Cardiac septum (tissue), 1 donor: ENCODE data around the gene MS4A5. TPM values are rescaled to one million over a fixed set of nuclear protein-coding genes. Genes with fewer than 3 reads are reported as not detected.

Experiments used
- DNase-seq: peaks from one replicate; pipeline ENCODE4 v3.0.0-alpha.2; 2020; ENCODE audit warnings: low spot score
- intact Hi-C: fragments of 100-400 bp; cut with DNase I; formaldehyde crosslinking; loops from one replicate; pipeline ENCODE4 v1.14.0; 2022
- total RNA-seq: library from RNA; stranded (reverse); fragmentation: NEBNext Ultra II Directional; extraction: Animal tissue kit (Norgen Biotek cat#: 25700); gene quantifications from one replicate; pipeline ENCODE4 v1.2.1, GENCODE V29; 2021
- donor health status: DM: no; HTN: no; CAD: no.

The MS4A5 gene
- total RNA-seq, 1 donor from 2014 or later: not detected

DNA sequence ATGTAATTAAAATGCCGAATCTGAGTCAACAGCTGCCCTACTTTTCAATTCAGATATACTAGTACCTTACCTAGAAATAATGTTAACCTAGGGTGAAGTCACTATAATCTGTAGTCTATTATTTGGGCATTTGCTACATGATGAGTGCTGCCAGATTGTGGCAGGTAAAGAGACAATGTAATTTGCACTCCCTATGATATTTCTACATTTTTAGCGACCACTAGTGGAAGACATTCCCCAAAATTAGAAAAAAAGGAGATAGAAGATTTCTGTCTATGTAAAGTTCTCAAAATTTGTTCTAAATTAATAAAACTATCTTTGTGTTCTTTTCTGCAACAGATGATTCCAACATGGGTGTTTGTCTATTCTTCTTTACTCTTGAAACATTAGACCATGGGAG lies 40.4 kb downstream of the MS4A5 start:
- intact Hi-C loops: no loop called here
- no peak for DNase-seq

DNA sequence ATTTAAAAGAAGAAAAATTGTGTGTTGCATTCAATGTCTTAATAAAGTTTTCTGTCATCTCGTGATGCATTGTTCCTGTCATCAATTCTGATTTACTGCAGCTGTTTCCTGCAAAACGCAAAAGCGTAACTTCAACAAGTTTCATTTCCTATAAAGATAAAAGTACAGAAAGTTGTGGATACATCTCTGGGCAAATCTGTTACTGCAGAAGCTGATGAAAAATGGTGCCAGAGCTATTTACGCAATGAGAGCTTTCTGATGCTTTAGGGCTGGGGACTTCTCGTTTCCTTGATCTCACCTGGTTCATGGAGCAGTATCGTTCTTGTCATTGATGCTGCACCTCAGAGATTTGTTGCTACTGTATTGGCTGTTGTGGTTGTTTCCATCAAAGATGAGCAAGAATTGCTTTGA lies 47.7 kb downstream of the MS4A5 start:
- intact Hi-C loops: no loop called here
- no peak for DNase-seq

DNA sequence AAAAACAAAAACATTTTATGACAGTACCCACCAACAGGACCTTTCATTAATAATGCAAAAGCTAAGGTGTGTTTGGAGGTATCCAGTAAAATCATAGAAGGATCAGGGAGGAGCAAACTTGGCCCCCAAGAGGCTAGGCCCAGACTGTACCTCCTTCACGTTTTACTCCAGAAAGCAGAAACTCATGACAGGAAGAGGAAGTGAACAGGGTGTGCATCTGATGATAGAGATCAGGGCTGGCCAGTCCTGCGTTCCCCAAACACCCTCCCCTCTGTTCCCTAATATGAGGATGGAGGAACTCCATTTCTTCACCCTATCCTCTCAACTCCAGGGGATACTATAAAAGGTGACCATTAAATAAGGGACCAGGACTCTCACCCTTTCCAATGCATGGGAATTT lies 53.0 kb downstream of the MS4A5 start:
- DNase-seq: no peak
- intact Hi-C loops: no loop called here

DNA sequence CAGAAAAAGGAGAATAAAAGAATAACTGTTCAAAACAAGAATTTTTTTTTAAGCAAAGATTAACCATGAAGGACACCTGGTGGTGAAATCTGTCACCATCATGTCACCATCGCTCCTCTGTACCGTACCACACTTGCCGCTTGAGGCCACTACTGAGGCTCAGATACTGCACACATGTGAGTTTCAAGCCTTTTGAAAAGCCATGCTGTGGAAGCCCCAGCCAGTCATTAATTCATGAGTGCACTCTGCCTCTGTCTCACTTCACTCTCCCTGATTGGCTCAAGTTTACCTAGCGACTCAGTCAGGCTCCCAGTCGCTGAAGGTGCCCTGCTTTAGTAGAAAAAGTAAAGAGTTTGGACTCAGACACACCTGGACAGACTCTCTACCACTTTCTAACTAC lies 56.6 kb downstream of the MS4A5 start:
- intact Hi-C loops: no loop called here
- DNase-seq: no peak

- DNase-seq: no peak
- intact Hi-C loops: no loop called here
Observed at GRCh38 chr11:60492488-60493009, 63.2 kb downstream of the MS4A5 start, which contains the start of gene MS4A12. Gene MS4A12 (plus strand): TSS chr11:60492778. CDS start chr11:60497319, 4,541 bp downstream.

DNA sequence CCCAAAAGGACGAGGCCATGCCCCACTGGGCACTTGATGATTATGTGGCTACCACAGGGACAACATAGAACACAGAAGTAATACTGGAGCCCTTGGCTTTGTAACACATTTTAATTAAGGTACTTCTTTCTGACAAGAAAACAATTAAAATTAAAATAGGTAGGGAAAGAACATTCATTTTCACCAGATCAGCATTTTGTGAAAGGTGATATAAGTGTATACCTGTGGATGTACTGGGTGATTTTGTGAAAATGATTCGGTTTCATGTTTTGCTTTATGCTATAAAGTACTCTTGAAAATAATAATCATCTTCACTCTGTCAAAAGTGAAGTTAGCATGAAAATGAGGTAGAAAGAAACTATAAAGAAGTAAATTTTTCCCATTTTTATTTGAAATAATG lies 64.1 kb downstream of the MS4A5 start:
- DNase-seq: no peak
- intact Hi-C loops: no loop called here

Other genes with a start within 250 kb of the MS4A5 start
- 22.2 TPM for gene MS4A6A, start 246.5 kb upstream of the MS4A5 start, total RNA-seq
- gene MS4A4E, start 186.4 kb upstream of the MS4A5 start, total RNA-seq: 0.62 TPM
- gene MS4A4A, start 148.9 kb upstream of the MS4A5 start, total RNA-seq: 8.8 TPM
- gene MS4A6E, start 102.3 kb upstream of the MS4A5 start, total RNA-seq: not detected
- 8.2 TPM for gene MS4A7, start 51.0 kb upstream of the MS4A5 start, total RNA-seq
- gene MS4A14, start 33.1 kb upstream of the MS4A5 start, total RNA-seq: 0.51 TPM
- not detected for gene MS4A1, start 26.3 kb downstream of the MS4A5 start, total RNA-seq
- gene MS4A12, start 63.2 kb downstream of the MS4A5 start, total RNA-seq: not detected
- gene MS4A13, start 85.8 kb downstream of the MS4A5 start, total RNA-seq: not detected